Stimulated activated naive CD8-positive, alpha-beta T cell treated with anti-CD3 and anti-CD28 coated beads, Interleukin-15, amount 100 ng/mL, for 72 hours (primary cell): ENCODE measurements around the gene TTLL10.
A peak's percentile ranks its signal among the peaks of the same experiment; 100 is the strongest.

Source experiments
- ATAC-seq: fragments of 150-1000 bp; cut with Tn5 transposase; 2 replicates; pipeline ENCODE4 v1.10.0; 2021; ENCODE audit warnings: mild to moderate bottlenecking, moderate library complexity
- DNase-seq, 2 donors: peaks; one replicate each; pipeline ENCODE4 v3.0.0; 2021 to 2022
- H3K27ac Mint-ChIP-seq, 2 donors: one replicate each; pipeline ENCODE4 v1.8.0; 2022; ENCODE audit warnings: mild to moderate bottlenecking in 2 of 2, mixed read lengths in 2 of 2, moderate library complexity in 2 of 2
- H3K27me3 Mint-ChIP-seq: one replicate; pipeline ENCODE4 v1.8.0; 2022; ENCODE audit warnings: mixed read lengths
- H3K4me1 Mint-ChIP-seq: one replicate; pipeline ENCODE4 v1.8.0; 2022; ENCODE audit warnings: mild to moderate bottlenecking, mixed read lengths
- H3K4me3 Mint-ChIP-seq, 2 donors: one replicate each; pipeline ENCODE4 v1.8.0; 2022; ENCODE audit warnings: mild to moderate bottlenecking in 2 of 2, mixed read lengths in 2 of 2, moderate library complexity in 1 of 2
- H3K9me3 Mint-ChIP-seq, 2 donors: one replicate each; pipeline ENCODE4 v1.8.0; 2022; ENCODE audit warnings: mixed read lengths in 2 of 2

Gene TTLL10

GRCh38 chr1:1232208-1232795 lies 58.6 kb downstream of the TTLL10 start, which contains the start of gene B3GALT6:
B3GALT6 (plus strand) TSS chr1:1232237; CDS start chr1:1232279, 42 bp downstream.
- peak within 1 kb of the TSS; percentile 94 to 98 for H3K27ac Mint-ChIP-seq
- H3K9me3 Mint-ChIP-seq = no peaks in the 10 kb centered on the region
- ATAC-seq (no peak), DNase-seq (no peak)
- peak within 1 kb of the TSS; percentile 89 to 92 for H3K4me3 Mint-ChIP-seq
- no peaks in the 10 kb centered on the region for H3K27me3 Mint-ChIP-seq
- H3K4me1 Mint-ChIP-seq = peaks cover 43% of the 10 kb centered on the region

- peaks cover 43% of the 10 kb centered on the region for H3K4me1 Mint-ChIP-seq
- peak overlapping the region; percentile 74 to 82 for H3K27ac Mint-ChIP-seq
- ATAC-seq = no peak
- H3K4me3 Mint-ChIP-seq = peak overlapping the region; percentile 78 to 83
- H3K27me3 Mint-ChIP-seq = no peaks in the 10 kb centered on the region
- no peak for DNase-seq
- H3K9me3 Mint-ChIP-seq = no peaks in the 10 kb centered on the region
These were observed 59.3 kb downstream of the TTLL10 start for GRCh38 chr1:1232796-1233566.

GRCh38 chr1:1233567-1233892 lies 59.9 kb downstream of the TTLL10 start:
- H3K4me1 Mint-ChIP-seq = peaks cover 43% of the 10 kb centered on the region
- no peaks in the 10 kb centered on the region for H3K9me3 Mint-ChIP-seq
- H3K27me3 Mint-ChIP-seq = no peaks in the 10 kb centered on the region
- DNase-seq (no peak), ATAC-seq (no peak)
- H3K4me3 Mint-ChIP-seq = peak overlapping the region; percentile 62 to 83
- H3K27ac Mint-ChIP-seq = peak overlapping the region in 1 of 2 donors; percentile 82

- no peaks in the 10 kb centered on the region for H3K27me3 Mint-ChIP-seq
- DNase-seq (no peak), ATAC-seq (no peak)
- H3K4me1 Mint-ChIP-seq = peaks cover 40% of the 10 kb centered on the region
- no peaks in the 10 kb centered on the region for H3K9me3 Mint-ChIP-seq
- H3K27ac Mint-ChIP-seq = no peak overlapping the region
- peak overlapping the region; percentile 62 to 83 for H3K4me3 Mint-ChIP-seq
These were observed 60.6 kb downstream of the TTLL10 start for GRCh38 chr1:1234180-1234808.

- Mint-ChIP-seq H3K9me3 (no peaks in the 10 kb centered on the region), H3K27me3 (no peaks in the 10 kb centered on the region), H3K4me1 (peaks cover 31% of the 10 kb centered on the region), H3K27ac (peak overlapping the region in 1 of 2 donors; percentile 54), H3K4me3 (no peak overlapping the region)
- ATAC-seq (no peak), DNase-seq (no peak)
These were observed 61.5 kb downstream of the TTLL10 start for GRCh38 chr1:1235016-1235744.

GRCh38 chr1:1236176-1236763 lies 62.6 kb downstream of the TTLL10 start:
- Mint-ChIP-seq H3K9me3 (no peaks in the 10 kb centered on the region), H3K27me3 (no peaks in the 10 kb centered on the region), H3K4me3 (no peak overlapping the region), H3K27ac (peak overlapping the region in 1 of 2 donors; percentile 65), H3K4me1 (peaks cover 22% of the 10 kb centered on the region)
- DNase-seq (no peak), ATAC-seq (no peak)

- DNase-seq (no peak), ATAC-seq (peak; percentile 3)
- Mint-ChIP-seq H3K9me3 (no peaks in the 10 kb centered on the region), H3K4me1 (peaks cover 22% of the 10 kb centered on the region), H3K4me3 (no peak overlapping the region), H3K27me3 (no peaks in the 10 kb centered on the region), H3K27ac (peak overlapping the region in 1 of 2 donors; percentile 74)
These were observed 63.5 kb downstream of the TTLL10 start for GRCh38 chr1:1236945-1237873.

- peak; percentile 10 for ATAC-seq
- no peak overlapping the region for H3K27ac Mint-ChIP-seq
- peaks cover 22% of the 10 kb centered on the region for H3K4me1 Mint-ChIP-seq
- no peak overlapping the region for H3K4me3 Mint-ChIP-seq
- no peaks in the 10 kb centered on the region for H3K9me3 Mint-ChIP-seq
- no peaks in the 10 kb centered on the region for H3K27me3 Mint-ChIP-seq
- no peak for DNase-seq
These were observed 64.4 kb downstream of the TTLL10 start for GRCh38 chr1:1237874-1238701.

GRCh38 chr1:1238702-1239178 lies 65.1 kb downstream of the TTLL10 start:
- no peak for DNase-seq
- Mint-ChIP-seq H3K27me3 (no peaks in the 10 kb centered on the region), H3K9me3 (no peaks in the 10 kb centered on the region), H3K4me1 (peaks cover 16% of the 10 kb centered on the region), H3K27ac (no peak overlapping the region), H3K4me3 (no peak overlapping the region)
- no peak for ATAC-seq

- DNase-seq (no peak), ATAC-seq (no peak)
- Mint-ChIP-seq H3K27me3 (no peaks in the 10 kb centered on the region), H3K27ac (no peak overlapping the region), H3K9me3 (no peaks in the 10 kb centered on the region), H3K4me3 (no peak overlapping the region), H3K4me1 (peaks cover 11% of the 10 kb centered on the region)
These were observed 65.5 kb downstream of the TTLL10 start for GRCh38 chr1:1239227-1239613.

- no peak overlapping the region for H3K27ac Mint-ChIP-seq
- H3K27me3 Mint-ChIP-seq = no peaks in the 10 kb centered on the region
- H3K4me1 Mint-ChIP-seq = peaks cover 6% of the 10 kb centered on the region
- no peaks in the 10 kb centered on the region for H3K9me3 Mint-ChIP-seq
- ATAC-seq = no peak
- H3K4me3 Mint-ChIP-seq = no peak overlapping the region
- DNase-seq = no peak
These were observed 66.1 kb downstream of the TTLL10 start for GRCh38 chr1:1239614-1240347.

GRCh38 chr1:1240348-1240732 lies 66.7 kb downstream of the TTLL10 start:
- no peak overlapping the region for H3K27ac Mint-ChIP-seq
- ATAC-seq (no peak), DNase-seq (no peak)
- no peaks in the 10 kb centered on the region for H3K4me1 Mint-ChIP-seq
- no peaks in the 10 kb centered on the region for H3K9me3 Mint-ChIP-seq
- no peaks in the 10 kb centered on the region for H3K27me3 Mint-ChIP-seq
- no peak overlapping the region for H3K4me3 Mint-ChIP-seq

GRCh38 chr1:1240822-1241587 lies 67.3 kb downstream of the TTLL10 start:
- DNase-seq = no peak
- no peak overlapping the region for H3K4me3 Mint-ChIP-seq
- no peaks in the 10 kb centered on the region for H3K9me3 Mint-ChIP-seq
- peak overlapping the region in 1 of 2 donors; percentile 7 for H3K27ac Mint-ChIP-seq
- no peak for ATAC-seq
- H3K27me3 Mint-ChIP-seq = no peaks in the 10 kb centered on the region
- no peaks in the 10 kb centered on the region for H3K4me1 Mint-ChIP-seq
